Neuronal stem cell (in vitro differentiated cells): Measurements from ENCODE around the gene MGST2.
A peak's percentile ranks its signal among the peaks of the same experiment; 100 is the strongest.

ENCODE experiments used
- DNase-seq: peaks from one replicate; pipeline ENCODE4 v3.0.0-alpha.2; 2013; ENCODE audit warnings: low spot score
- H2AFZ ChIP-seq: one replicate; pipeline ENCODE4 v1.6.1; 2013; ENCODE audit warnings: mild to moderate bottlenecking, low read length, inconsistent platforms
- H2AK5ac ChIP-seq: 2 replicates; pipeline ENCODE4 v1.6.1; 2013; ENCODE audit warnings: low read depth, mild to moderate bottlenecking, inconsistent platforms, low read length, moderate library complexity, mixed read lengths
- H2BK120ac ChIP-seq: 2 replicates; pipeline ENCODE4 v1.6.1; 2013; ENCODE audit warnings: low read depth, mild to moderate bottlenecking, inconsistent platforms, low read length, moderate library complexity, mixed read lengths
- H2BK12ac ChIP-seq: one replicate; pipeline ENCODE4 v1.6.1; 2013; ENCODE audit warnings: low read length, inconsistent platforms
- H2BK15ac ChIP-seq: 2 replicates; pipeline ENCODE4 v1.6.1; 2013; ENCODE audit warnings: mild to moderate bottlenecking, low read length, inconsistent platforms, mixed read lengths
- H2BK5ac ChIP-seq: one replicate; pipeline ENCODE4 v1.6.1; 2013; ENCODE audit warnings: inconsistent platforms, mild to moderate bottlenecking, low read length, moderate library complexity
- H3K14ac ChIP-seq: one replicate; pipeline ENCODE4 v1.6.1; 2013; ENCODE audit warnings: low read length, inconsistent platforms
- H3K18ac ChIP-seq: 2 replicates; pipeline ENCODE4 v1.6.1; 2013; ENCODE audit warnings: low read length, inconsistent platforms
- H3K23ac ChIP-seq: 2 replicates; pipeline ENCODE4 v1.6.1; 2013; ENCODE audit warnings: low read depth, mild to moderate bottlenecking, mixed read lengths, low read length, inconsistent platforms; ENCODE audit not compliant: poor library complexity
- H3K27ac ChIP-seq: replicated peaks from 3 replicates; pipeline ENCODE4 v1.5.1; 2013; ENCODE audit warnings: low read length, inconsistent platforms
- H3K27me3 ChIP-seq, 3 experiments: 2 replicates each; pipeline ENCODE4 v1.6.1; 2013; ENCODE audit warnings: low read length in 3 of 3, mild to moderate bottlenecking in 2 of 3, inconsistent platforms in 1 of 3, low read depth in 1 of 3, mixed read lengths in 1 of 3, moderate library complexity in 1 of 3; ENCODE audit not compliant: control insufficient read depth in 3 of 3, insufficient read depth in 3 of 3
- H3K36me3 ChIP-seq, 2 donors: replicated peaks in 1 of 2; 2 replicates each; pipeline ENCODE4 v1.6.1; 2013; ENCODE audit warnings: low read length in 2 of 2; ENCODE audit not compliant: control insufficient read depth in 2 of 2, insufficient read depth in 2 of 2
- H3K4ac ChIP-seq: 2 replicates; pipeline ENCODE4 v1.6.1; 2013; ENCODE audit warnings: inconsistent platforms, mild to moderate bottlenecking, low read length, moderate library complexity
- H3K4me1 ChIP-seq, 2 donors: 1 replicate in 1 of 2; 2 replicates in 1 of 2; pipeline ENCODE4 v1.6.1; 2013; ENCODE audit warnings: low read length in 2 of 2, low read depth in 1 of 2; ENCODE audit not compliant: control insufficient read depth in 2 of 2, insufficient read depth in 1 of 2
- H3K4me2 ChIP-seq: one replicate; pipeline ENCODE4 v1.6.1; 2013; ENCODE audit warnings: mild to moderate bottlenecking, low read length, inconsistent platforms; ENCODE audit not compliant: insufficient read depth, poor library complexity, severe bottlenecking
- H3K4me3 ChIP-seq, 2 donors: 2 replicates each; pipeline ENCODE4 v1.5.1; 2013; ENCODE audit warnings: low read length in 2 of 2, mild to moderate bottlenecking in 2 of 2, inconsistent platforms in 1 of 2, moderate library complexity in 1 of 2
- H3K79me1 ChIP-seq: one replicate; pipeline ENCODE4 v1.6.1; 2013; ENCODE audit warnings: low read depth, mild to moderate bottlenecking, inconsistent platforms, low read length, moderate library complexity
- H3K9ac ChIP-seq: one replicate; pipeline ENCODE4 v1.6.1; 2013; ENCODE audit warnings: mild to moderate bottlenecking, low read depth, low read length, inconsistent platforms; ENCODE audit not compliant: poor library complexity
- H3K9me3 ChIP-seq, 2 donors: replicated peaks in 1 of 2; 2 replicates each; pipeline versions ENCODE3 to v1.6.1; 2013; ENCODE audit warnings: low read length in 2 of 2, mild to moderate bottlenecking in 2 of 2, inconsistent platforms in 1 of 2, low read depth in 1 of 2, mixed read lengths in 1 of 2, moderate library complexity in 1 of 2; ENCODE audit not compliant: control insufficient read depth in 2 of 2, insufficient read depth in 1 of 2
- H4K8ac ChIP-seq: one replicate; pipeline ENCODE4 v1.6.1; 2013; ENCODE audit warnings: low read depth, mild to moderate bottlenecking, inconsistent platforms, low read length, moderate library complexity
- H4K91ac ChIP-seq: one replicate; pipeline ENCODE4 v1.6.1; 2013; ENCODE audit warnings: low read length, low read depth, mild to moderate bottlenecking, inconsistent platforms; ENCODE audit not compliant: poor library complexity
- WGBS, 2 donors: extraction: QIAGEN DNeasy Blood & Tissue Kit; methylation state at CpG; one replicate each; pipeline ENCODE4 v1.1.7; 2013; ENCODE audit warnings: missing lambda C conversion rate in 2 of 2, mixed read lengths in 1 of 2; ENCODE audit not compliant: insufficient read length in 2 of 2, insufficient replicate concordance in 1 of 2; ENCODE audit errors: extremely low coverage in 2 of 2; 5-methylcytosine and 5-hydroxymethylcytosine counted together

MGST2 gene

GRCh38 chr4:139665079-139665689 is 435 bp upstream of the MGST2 start:
- Histone ChIP-seq H4K91ac (no peak overlapping the region), H3K36me3 (no peaks in the 10 kb centered on the region), H2BK5ac (peak overlapping the region; percentile 19), H3K9ac (no peak overlapping the region), H4K8ac (peak overlapping the region; percentile 92), H3K79me1 (no peaks in the 10 kb centered on the region), H2BK120ac (peak overlapping the region; percentile 42), H3K4ac (no peak overlapping the region), H2BK15ac (peak overlapping the region; percentile 3), H3K4me2 (peak overlapping the region; percentile 81), H2BK12ac (no peak overlapping the region), H3K4me1 (peaks cover 3 to 18% of the 10 kb centered on the region in 2 donors), H3K9me3 (no peaks in the 10 kb centered on the region), H3K23ac (no peak overlapping the region), H3K27ac (peak overlapping the region; percentile 50), H3K27me3 (no peaks in the 10 kb centered on the region), H3K18ac (peak overlapping the region; percentile 92), H2AK5ac (peak overlapping the region; percentile 42), H2AFZ (peak overlapping the region; percentile 90), H3K4me3 (peak overlapping the region; percentile 1 to 56), H3K14ac (no peak overlapping the region)
- no peak for DNase-seq
- no CpG with 5 or more reads among the region's 10 CpGs for WGBS, 2 donors

DNA sequence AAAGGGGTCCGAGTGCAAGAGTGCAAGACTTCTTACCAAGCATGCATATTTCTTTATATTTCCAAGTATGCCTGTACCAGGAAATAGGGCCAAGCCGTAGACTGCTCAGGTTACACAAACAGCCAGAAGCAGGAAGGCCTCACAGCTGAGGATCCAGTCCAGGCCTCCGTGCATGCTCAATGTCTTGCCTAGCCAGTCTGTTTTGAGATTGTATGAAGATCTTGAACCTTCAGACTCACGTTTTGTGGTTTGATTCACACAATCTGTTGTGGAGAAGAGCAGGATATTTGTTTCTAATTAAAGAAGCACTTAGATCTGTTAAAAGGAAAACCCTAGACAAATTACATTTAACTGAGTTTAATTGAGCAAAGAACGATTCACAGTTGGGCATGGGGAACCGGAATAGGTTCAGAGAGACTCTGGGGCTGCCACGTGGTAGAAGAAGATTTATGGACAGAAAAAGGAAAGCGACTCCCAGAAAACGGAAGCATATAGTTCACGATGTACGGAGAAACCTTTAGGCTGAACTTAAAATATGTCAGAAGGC is 1.2 kb downstream of the MGST2 start:
- Histone ChIP-seq H3K4me1 (peaks cover 3 to 18% of the 10 kb centered on the region in 2 donors), H2BK15ac (no peak overlapping the region), H3K9me3 (no peaks in the 10 kb centered on the region), H3K36me3 (peaks cover 0 to 2% of the 10 kb centered on the region in 2 donors), H4K8ac (no peak overlapping the region), H3K23ac (no peak overlapping the region), H3K4me3 (peak overlapping the region in 1 of 2 donors; percentile 56), H3K79me1 (no peaks in the 10 kb centered on the region), H3K4ac (no peak overlapping the region), H3K9ac (no peak overlapping the region), H2BK5ac (no peak overlapping the region), H3K18ac (no peak overlapping the region), H4K91ac (no peak overlapping the region), H3K4me2 (no peak overlapping the region), H3K27ac (no peak overlapping the region), H3K27me3 (no peaks in the 10 kb centered on the region), H2BK12ac (no peak overlapping the region), H2AK5ac (no peak overlapping the region), H3K14ac (no peak overlapping the region), H2BK120ac (no peak overlapping the region), H2AFZ (peak overlapping the region; percentile 90)
- no CpG with 5 or more reads among the region's 11 CpGs for WGBS, 2 donors
- no peak for DNase-seq

GRCh38 chr4:139668036-139668435 is 2.4 kb downstream of the MGST2 start:
- DNase-seq, result no peak
- H3K27ac ChIP-seq, result no peak overlapping the region

DNA sequence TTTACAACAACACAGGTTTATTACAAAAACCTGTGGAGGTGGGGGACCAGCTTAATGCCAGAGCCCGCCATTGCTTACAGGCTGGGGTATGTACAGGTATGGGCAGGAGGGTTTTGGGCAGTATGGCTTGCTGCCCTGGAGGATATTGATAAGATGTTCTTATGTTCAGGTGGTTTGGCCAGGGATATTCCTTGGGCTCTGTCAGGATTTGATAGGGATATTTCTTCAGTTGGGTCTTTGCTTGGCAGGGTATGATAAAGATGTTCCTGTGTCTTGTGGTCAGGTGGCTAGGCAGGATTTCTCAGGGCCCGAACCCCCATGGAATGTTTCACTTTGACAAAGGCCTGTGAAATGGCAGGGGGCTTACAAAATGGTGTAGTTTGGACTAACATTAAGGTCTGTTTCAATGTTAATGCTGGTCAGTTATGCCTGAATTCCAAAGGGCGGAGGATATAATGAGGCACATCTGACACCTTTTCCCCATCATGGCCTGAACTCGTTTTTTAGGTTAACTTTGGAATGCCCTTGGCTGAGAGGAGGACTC is 3.1 kb downstream of the MGST2 start:
- Histone ChIP-seq H3K36me3 (peaks cover 0 to 3% of the 10 kb centered on the region in 2 donors), H3K9ac (no peak overlapping the region), H2BK5ac (no peak overlapping the region), H3K9me3 (no peaks in the 10 kb centered on the region), H3K4ac (no peak overlapping the region), H3K27ac (no peak overlapping the region), H3K18ac (no peak overlapping the region), H3K4me3 (no peak overlapping the region), H2AFZ (no peak overlapping the region), H2BK15ac (no peak overlapping the region), H3K4me2 (no peak overlapping the region), H2BK12ac (no peak overlapping the region), H3K79me1 (no peaks in the 10 kb centered on the region), H3K23ac (no peak overlapping the region), H3K14ac (no peak overlapping the region), H2BK120ac (no peak overlapping the region), H2AK5ac (no peak overlapping the region), H4K91ac (no peak overlapping the region), H3K27me3 (no peaks in the 10 kb centered on the region), H3K4me1 (peaks cover 3 to 18% of the 10 kb centered on the region in 2 donors), H4K8ac (no peak overlapping the region)
- no peak for DNase-seq
- WGBS, 2 donors, result no CpG with 5 or more reads among the region's 4 CpGs

More at GRCh38 chr4:139668036-139668435, 2.4 kb downstream of the MGST2 start:
- Histone ChIP-seq H3K4me1 (peaks cover 3 to 18% of the 10 kb centered on the region in 2 donors), H3K36me3 (peaks cover 0 to 3% of the 10 kb centered on the region in 2 donors), H3K79me1 (no peaks in the 10 kb centered on the region), H3K23ac (no peak overlapping the region), H2AK5ac (no peak overlapping the region), H3K18ac (no peak overlapping the region), H3K4ac (no peak overlapping the region), H4K91ac (no peak overlapping the region), H3K27me3 (no peaks in the 10 kb centered on the region), H2BK15ac (no peak overlapping the region), H2BK120ac (no peak overlapping the region), H2AFZ (no peak overlapping the region), H3K4me3 (no peak overlapping the region), H3K9ac (no peak overlapping the region), H3K14ac (no peak overlapping the region), H4K8ac (no peak overlapping the region), H3K4me2 (no peak overlapping the region), H2BK5ac (no peak overlapping the region), H2BK12ac (no peak overlapping the region), H3K9me3 (no peaks in the 10 kb centered on the region)
- WGBS, 2 donors, result no CpG with 5 or more reads among the region's 2 CpGs
